Subcutaneous abdominal adipose tissue (tissue), 5 donors: ENCODE data around the gene ADAMTS17.

Experiments
- H3K27ac ChIP-seq: one replicate; pipeline ENCODE4 v1.7.0; 2013; ENCODE audit warnings: low read depth, mild to moderate bottlenecking, inconsistent platforms, low read length, moderate library complexity
- H3K27me3 ChIP-seq, 5 donors: one replicate each; pipeline ENCODE4 v1.7.0; 2013; ENCODE audit warnings: low read length in 5 of 5, inconsistent platforms in 1 of 5; ENCODE audit not compliant: control insufficient read depth in 5 of 5, insufficient read depth in 4 of 5
- H3K36me3 ChIP-seq, 5 donors: one replicate each; pipeline ENCODE4 v1.7.0; 2013; ENCODE audit warnings: low read length in 5 of 5; ENCODE audit not compliant: control insufficient read depth in 5 of 5, insufficient read depth in 5 of 5
- H3K4me1 ChIP-seq, 5 donors: one replicate each; pipeline ENCODE4 v1.7.0; 2013; ENCODE audit warnings: low read length in 5 of 5, mild to moderate bottlenecking in 3 of 5, moderate library complexity in 1 of 5; ENCODE audit not compliant: control insufficient read depth in 5 of 5, insufficient read depth in 5 of 5
- H3K4me3 ChIP-seq, 5 donors: one replicate each; pipeline ENCODE4 v1.7.0; 2013; ENCODE audit warnings: low read length in 5 of 5, low read depth in 1 of 5
- H3K9ac ChIP-seq, 5 donors: one replicate each; pipeline ENCODE4 v1.7.0; 2013; ENCODE audit warnings: low read length in 5 of 5, mild to moderate bottlenecking in 4 of 5, moderate library complexity in 3 of 5
- H3K9me3 ChIP-seq, 5 donors: one replicate each; pipeline ENCODE4 v1.7.0; 2013; ENCODE audit warnings: low read length in 5 of 5; ENCODE audit not compliant: control insufficient read depth in 5 of 5
- donor health status: healthy.
- donor health status: healthy.
- donor health status: healthy.
- donor health status: healthy.
- donor health status: healthy.

ADAMTS17 gene

DNA sequence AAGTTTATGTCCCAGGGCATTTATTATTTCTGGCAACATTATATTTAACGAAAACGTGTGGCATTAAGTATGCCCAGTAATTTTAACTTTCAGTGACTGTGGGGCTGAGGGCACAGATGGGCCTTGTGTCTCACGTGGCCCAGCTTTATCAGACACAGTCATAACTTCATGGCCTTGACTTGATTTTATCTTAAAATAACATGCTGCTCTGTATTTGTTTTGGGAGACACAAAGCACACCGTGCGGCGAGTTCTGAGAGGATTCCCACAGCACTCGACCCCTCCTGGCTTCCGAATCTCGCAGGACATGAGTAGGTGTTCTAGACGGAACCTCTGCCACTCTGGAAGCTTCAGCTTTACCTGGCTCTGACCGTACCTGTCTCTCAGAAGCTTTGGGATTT, 180.8 kb downstream of the ADAMTS17 start:
- Histone ChIP-seq H3K4me3 (no peak overlapping the region), H3K9ac (no peak overlapping the region), H3K9me3 (no peaks in the 10 kb centered on the region), H3K27ac (no peak overlapping the region), H3K4me1 (peaks cover 0 to 4% (median 0%) of the 10 kb centered on the region in 5 donors), H3K27me3 (no peaks in the 10 kb centered on the region), H3K36me3 (no peaks in the 10 kb centered on the region)

DNA sequence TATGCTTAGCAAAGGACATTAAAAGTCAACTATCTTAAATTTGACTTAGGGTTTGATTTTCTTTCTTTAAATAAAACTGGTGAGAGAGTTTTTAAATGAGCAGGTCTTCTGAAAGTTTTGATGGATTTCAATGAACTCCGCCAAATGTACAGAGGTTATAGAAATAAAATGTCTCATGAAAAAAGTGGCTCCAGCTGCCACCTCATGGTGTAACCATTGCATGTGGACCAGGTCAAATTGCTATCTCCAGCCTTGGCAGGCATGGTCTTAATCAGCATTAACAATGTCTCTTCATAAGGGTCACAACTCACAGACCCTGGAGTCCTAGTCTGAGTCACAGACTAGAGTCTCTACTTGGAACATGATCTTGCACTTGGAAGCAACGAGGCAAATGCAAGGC, 182.3 kb downstream of the ADAMTS17 start:
- Histone ChIP-seq H3K27me3 (no peaks in the 10 kb centered on the region), H3K4me1 (no peaks in the 10 kb centered on the region), H3K9me3 (no peaks in the 10 kb centered on the region), H3K27ac (no peak overlapping the region), H3K4me3 (no peak overlapping the region), H3K36me3 (no peaks in the 10 kb centered on the region), H3K9ac (no peak overlapping the region)

DNA sequence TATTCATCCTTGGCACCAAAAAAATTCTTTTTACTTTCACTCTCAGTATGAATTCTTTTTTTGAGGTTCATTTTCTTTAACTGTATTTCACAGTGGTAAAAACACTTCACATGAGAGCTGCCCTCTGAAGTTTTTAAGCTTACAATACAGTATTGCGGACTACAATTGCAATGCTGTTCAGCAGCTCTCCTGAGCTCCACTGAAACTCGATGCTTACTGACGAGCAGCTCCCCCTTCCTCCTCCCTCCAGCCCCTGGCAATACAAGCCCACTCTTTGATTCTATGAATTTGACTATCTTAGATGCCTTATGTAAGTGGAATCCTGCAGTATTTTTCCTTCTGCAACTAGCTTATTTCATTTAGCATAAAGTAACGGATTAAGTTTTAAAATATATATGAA, 183.4 kb downstream of the ADAMTS17 start:
- no peak overlapping the region for H3K27ac ChIP-seq
- peaks cover 0 to 4% (median 0%) of the 10 kb centered on the region in 5 donors for H3K4me1 ChIP-seq
- H3K9ac ChIP-seq, result no peak overlapping the region
- no peaks in the 10 kb centered on the region for H3K27me3 ChIP-seq
- no peak overlapping the region for H3K4me3 ChIP-seq
- no peaks in the 10 kb centered on the region for H3K9me3 ChIP-seq
- no peaks in the 10 kb centered on the region for H3K36me3 ChIP-seq

DNA sequence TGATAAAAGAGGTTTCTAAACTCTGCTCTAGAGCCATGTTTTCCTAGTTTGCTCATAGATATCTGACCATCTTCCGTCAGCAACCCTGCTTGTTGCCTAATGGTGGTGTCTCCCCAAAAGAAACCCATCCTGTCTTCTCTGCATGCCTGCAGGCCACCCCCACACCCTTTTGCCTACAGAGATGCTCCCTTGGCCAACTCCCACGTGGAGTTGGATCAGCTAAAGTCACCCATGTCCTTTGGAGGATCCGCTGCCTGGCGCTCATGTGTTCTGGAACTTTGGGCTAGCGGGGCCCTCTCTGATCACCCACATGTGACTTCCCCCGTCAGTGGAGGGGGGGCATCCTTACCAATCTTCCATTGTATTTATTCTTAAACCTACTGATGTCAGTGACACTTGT, 185.6 kb downstream of the ADAMTS17 start:
- Histone ChIP-seq H3K27me3 (no peaks in the 10 kb centered on the region), H3K9ac (no peak overlapping the region), H3K4me3 (no peak overlapping the region), H3K4me1 (peaks cover 0 to 4% (median 0%) of the 10 kb centered on the region in 5 donors), H3K9me3 (no peaks in the 10 kb centered on the region), H3K27ac (no peak overlapping the region), H3K36me3 (no peaks in the 10 kb centered on the region)

DNA sequence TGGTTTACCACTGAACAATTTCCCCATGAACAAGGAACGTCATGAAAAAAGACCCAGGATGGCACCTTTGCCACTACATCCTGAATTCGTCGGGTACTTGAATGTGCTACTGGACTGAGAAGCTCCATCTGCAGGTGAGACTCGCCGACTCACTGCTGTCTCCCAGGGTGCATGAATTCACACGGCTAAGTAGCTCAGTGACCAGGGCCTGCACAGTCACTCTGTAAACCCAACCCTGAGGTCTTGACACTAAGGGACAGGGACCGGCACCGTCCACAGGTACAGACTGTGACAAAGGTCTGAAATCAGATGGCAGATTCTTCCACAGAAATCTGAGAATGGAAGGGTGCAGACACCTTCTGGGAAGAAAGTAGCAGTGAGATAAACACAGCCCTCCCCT, 187.4 kb downstream of the ADAMTS17 start:
- Histone ChIP-seq H3K27me3 (no peaks in the 10 kb centered on the region), H3K4me3 (no peak overlapping the region), H3K4me1 (peaks cover 0 to 4% (median 0%) of the 10 kb centered on the region in 5 donors), H3K36me3 (no peaks in the 10 kb centered on the region), H3K27ac (no peak overlapping the region), H3K9me3 (peaks cover 0 to 3% (median 0%) of the 10 kb centered on the region in 5 donors), H3K9ac (no peak overlapping the region)

DNA sequence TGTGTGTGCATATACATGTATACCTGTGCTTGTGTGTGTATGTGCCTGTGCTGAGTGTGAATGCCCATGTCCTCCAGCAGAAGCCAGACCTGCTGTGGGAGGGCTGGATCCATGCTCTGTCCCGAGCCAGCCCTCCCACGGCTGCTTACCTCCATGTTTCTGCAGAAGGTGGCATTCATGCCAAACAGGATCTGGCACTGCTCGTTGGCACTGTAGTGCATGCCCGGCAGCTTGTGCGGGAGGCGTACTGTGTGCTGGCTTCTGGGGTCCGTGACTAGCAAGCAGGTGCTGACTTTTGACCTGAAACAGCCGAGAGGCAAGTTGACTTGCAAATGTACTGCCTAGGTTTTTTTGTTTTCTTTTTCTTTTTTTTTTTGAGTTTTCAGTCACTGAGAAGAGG, 189.3 kb downstream of the ADAMTS17 start:
- H3K4me3 ChIP-seq, result no peak overlapping the region
- peaks cover 2 to 19% (median 14%) of the 10 kb centered on the region in 5 donors for H3K9me3 ChIP-seq
- H3K4me1 ChIP-seq, result peaks cover 0 to 4% (median 0%) of the 10 kb centered on the region in 5 donors
- H3K9ac ChIP-seq, result no peak overlapping the region
- no peak overlapping the region for H3K27ac ChIP-seq
- no peaks in the 10 kb centered on the region for H3K27me3 ChIP-seq
- no peaks in the 10 kb centered on the region for H3K36me3 ChIP-seq

DNA sequence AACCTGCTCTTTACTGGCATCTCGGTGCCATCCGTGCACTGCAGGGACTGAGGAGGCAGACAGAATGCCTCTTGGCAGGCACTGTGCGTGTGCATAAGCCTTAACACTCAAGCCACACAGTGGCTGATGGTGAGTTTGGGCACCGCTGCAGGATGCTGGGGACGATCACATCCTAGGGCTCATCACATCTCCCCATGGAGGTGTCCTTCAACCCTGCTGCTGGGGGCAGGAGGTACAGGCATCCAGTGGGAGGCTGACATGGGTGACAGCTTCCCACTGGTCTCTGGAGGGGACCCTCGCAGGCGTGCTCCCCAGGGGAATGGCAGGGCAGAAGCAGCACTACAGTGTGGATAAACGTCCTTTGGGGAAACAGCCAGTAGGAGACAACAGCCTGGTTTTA, 190.9 kb downstream of the ADAMTS17 start:
- Histone ChIP-seq H3K9ac (no peak overlapping the region), H3K27ac (no peak overlapping the region), H3K9me3 (peaks cover 5 to 23% (median 16%) of the 10 kb centered on the region in 5 donors), H3K36me3 (no peaks in the 10 kb centered on the region), H3K4me1 (peaks cover 0 to 4% (median 0%) of the 10 kb centered on the region in 5 donors), H3K4me3 (no peak overlapping the region), H3K27me3 (no peaks in the 10 kb centered on the region)

DNA sequence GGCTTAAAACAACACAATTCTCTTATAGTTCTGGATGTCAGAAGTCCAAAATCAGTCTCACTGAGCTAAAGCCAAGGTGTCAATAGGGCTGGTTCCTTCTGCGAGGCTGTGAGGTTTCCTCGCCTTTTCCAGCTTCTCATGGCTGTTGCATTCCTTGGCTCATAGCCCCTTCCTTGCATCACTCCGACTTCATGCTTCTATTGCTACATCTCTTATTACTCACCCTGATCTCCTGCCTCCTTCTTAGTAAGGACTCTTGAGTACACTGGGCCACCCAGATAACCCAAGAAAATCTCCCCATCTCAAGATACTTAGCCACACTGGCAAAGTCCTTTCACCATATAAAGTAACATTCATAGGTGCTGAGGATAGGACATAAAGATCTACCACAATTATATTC, 193.9 kb downstream of the ADAMTS17 start:
- Histone ChIP-seq H3K4me1 (peaks cover 0 to 15% (median 9%) of the 10 kb centered on the region in 5 donors), H3K36me3 (no peaks in the 10 kb centered on the region), H3K9ac (no peak overlapping the region), H3K4me3 (peak overlapping the region in 2 of 5 donors; percentile 11 to 12), H3K27me3 (no peaks in the 10 kb centered on the region), H3K27ac (no peak overlapping the region), H3K9me3 (peaks cover 5 to 23% (median 16%) of the 10 kb centered on the region in 5 donors)

DNA sequence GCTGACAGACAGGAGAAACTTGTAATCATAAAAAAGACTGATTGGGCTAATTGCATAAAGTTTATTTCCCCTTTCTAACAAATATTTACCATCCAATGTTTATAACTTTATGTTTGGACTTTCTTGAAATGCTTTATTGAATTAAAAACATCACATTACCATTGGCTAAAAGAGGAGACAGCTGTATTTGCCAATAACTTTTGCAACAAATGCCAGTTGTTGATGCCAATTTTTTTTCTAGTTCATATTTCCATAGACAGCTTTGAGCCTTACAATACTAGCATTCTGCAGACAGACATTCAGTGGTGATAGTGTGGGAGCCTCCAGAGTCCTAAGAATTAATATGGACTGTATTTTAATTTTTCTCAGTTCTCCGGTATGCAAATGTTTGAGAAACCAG, 198.4 kb downstream of the ADAMTS17 start:
- Histone ChIP-seq H3K4me1 (peaks cover 0 to 21% (median 16%) of the 10 kb centered on the region in 5 donors), H3K36me3 (no peaks in the 10 kb centered on the region), H3K27me3 (peaks cover 0 to 3% (median 0%) of the 10 kb centered on the region in 5 donors), H3K9ac (no peak overlapping the region), H3K4me3 (no peak overlapping the region), H3K9me3 (peaks cover 5 to 12% (median 10%) of the 10 kb centered on the region in 5 donors), H3K27ac (no peak overlapping the region)

DNA sequence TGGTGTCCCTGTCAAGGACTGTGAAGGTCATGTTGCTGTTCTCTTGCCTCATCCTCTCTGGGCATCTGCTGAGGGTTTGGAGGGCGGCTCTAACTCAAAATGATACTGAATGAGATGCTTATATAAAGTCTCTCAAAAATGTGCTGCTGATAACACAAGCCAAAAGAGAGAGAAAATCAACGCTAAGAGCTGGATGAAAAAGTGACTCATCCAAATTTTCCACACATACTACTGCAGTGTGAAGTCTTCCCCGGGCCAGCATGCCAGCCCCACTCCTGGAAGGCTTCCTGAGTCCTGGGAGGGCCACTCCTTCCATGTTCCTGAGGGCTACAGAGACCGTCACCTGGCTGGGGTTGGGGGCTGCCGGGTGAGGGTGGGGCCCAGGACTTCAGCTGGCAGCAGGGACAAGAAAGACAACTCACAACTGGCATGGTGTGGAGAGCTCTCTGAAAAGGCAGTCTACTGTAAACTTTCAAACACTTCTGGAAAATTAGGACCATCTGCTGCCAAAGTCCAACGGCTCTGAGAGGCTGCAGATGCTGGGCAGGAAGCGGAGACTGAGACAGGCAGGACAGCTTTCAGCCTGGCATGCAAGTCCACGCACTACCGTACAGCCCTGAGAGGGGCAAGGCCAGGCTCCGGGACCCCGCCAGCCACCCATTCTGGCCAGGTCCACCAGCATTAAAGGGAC, 200.3 kb downstream of the ADAMTS17 start:
- H3K27me3 ChIP-seq, result peaks cover 0 to 3% (median 0%) of the 10 kb centered on the region in 5 donors
- H3K27ac ChIP-seq, result no peak overlapping the region
- no peaks in the 10 kb centered on the region for H3K9me3 ChIP-seq
- H3K36me3 ChIP-seq, result no peaks in the 10 kb centered on the region
- H3K4me3 ChIP-seq, result no peak overlapping the region
- no peak overlapping the region for H3K9ac ChIP-seq
- peaks cover 0 to 21% (median 16%) of the 10 kb centered on the region in 5 donors for H3K4me1 ChIP-seq
